ENCODE data around the gene RBM6.

Gene RBM6

GRCh38 chr3:50123394-50124051, 183.6 kb downstream of the RBM6 start:
- TF ChIP-seq, protein P1, sequence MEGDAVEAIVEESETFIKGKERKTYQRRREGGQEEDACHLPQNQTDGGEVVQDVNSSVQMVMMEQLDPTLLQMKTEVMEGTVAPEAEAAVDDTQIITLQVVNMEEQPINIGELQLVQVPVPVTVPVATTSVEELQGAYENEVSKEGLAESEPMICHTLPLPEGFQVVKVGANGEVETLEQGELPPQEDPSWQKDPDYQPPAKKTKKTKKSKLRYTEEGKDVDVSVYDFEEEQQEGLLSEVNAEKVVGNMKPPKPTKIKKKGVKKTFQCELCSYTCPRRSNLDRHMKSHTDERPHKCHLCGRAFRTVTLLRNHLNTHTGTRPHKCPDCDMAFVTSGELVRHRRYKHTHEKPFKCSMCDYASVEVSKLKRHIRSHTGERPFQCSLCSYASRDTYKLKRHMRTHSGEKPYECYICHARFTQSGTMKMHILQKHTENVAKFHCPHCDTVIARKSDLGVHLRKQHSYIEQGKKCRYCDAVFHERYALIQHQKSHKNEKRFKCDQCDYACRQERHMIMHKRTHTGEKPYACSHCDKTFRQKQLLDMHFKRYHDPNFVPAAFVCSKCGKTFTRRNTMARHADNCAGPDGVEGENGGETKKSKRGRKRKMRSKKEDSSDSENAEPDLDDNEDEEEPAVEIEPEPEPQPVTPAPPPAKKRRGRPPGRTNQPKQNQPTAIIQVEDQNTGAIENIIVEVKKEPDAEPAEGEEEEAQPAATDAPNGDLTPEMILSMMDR (IDR thresholded peaks at IDR 0.05; ENCODE audit: low read length): no peak
- TF ChIP-seq EZH2 (IDR thresholded peaks at IDR 0.05; ENCODE audit: borderline replicate concordance, low read length): no peak
- Histone ChIP-seq H3K4me1 (ENCODE audit: insufficient read depth, low read length, severe bottlenecking) (no peaks in the 10 kb centered on the region), H2AFZ (ENCODE audit: low read length) (no peak overlapping the region), H3K9ac (ENCODE audit: low read length) (no peak overlapping the region), H3F3A (ENCODE audit: insufficient read depth, low read length) (no peaks in the 10 kb centered on the region), H3K4me3 (ENCODE audit: low read depth, low read length, poor library complexity, severe bottlenecking) (no peak overlapping the region), H3K4me2 (ENCODE audit: low read length) (no peak overlapping the region), H3K9me2 (ENCODE audit: low read depth, low read length) (no peaks in the 10 kb centered on the region), H3K9me3 (ENCODE audit: low read length) (no peaks in the 10 kb centered on the region), H3K27me3 (ENCODE audit: insufficient read depth, low read length) (no peaks in the 10 kb centered on the region), H3K79me2 (ENCODE audit: insufficient read depth, low read length) (no peaks in the 10 kb centered on the region), H4K20me1 (ENCODE audit: insufficient read depth, low read length) (no peaks in the 10 kb centered on the region), H3K36me3 (ENCODE audit: insufficient read depth, low read length) (peaks cover 36% of the 10 kb centered on the region), H3K27ac (ENCODE audit: low read depth, low read length, poor library complexity, severe bottlenecking) (no peak overlapping the region)

DNA sequence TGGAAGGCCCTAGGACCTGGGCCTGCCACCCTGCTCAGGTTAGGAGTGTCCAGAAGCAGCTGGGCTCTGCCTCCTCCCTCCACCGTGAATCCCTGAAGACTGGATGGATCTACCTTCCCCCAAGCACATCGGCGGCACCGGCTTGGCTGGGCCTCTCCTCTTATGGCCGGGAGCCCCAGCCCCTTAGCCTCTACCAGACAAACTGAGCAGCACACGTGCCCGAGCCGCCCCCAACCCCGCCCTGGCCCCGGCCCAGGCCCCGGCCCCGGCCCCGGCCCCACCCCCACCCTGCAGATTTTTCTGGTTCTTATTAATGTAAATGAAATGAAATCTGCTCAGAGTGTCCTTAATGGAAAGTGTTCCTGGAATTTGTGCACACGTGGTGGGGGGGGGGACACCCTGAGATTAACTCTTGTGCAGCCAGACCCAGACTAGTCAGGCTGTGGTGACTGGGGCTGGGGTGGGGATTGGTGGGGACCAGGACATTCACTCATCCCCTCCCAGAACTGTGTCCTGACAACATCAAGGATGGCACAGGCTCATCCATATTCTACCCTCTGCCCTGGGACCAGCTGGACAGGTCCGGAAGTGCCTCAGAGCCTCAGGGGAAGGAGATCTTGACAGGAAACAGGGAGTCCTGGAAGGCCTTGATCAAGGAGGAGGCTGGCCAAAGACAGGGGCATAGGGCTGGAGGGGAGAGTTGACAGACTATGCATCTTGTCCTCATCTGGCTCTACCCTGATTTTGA, 184.3 kb downstream of the RBM6 start:
- Histone ChIP-seq H3K4me1 (ENCODE audit: insufficient read depth, low read length, severe bottlenecking) (no peaks in the 10 kb centered on the region), H3K79me2 (ENCODE audit: insufficient read depth, low read length) (no peaks in the 10 kb centered on the region), H3K9ac (ENCODE audit: low read length) (no peak overlapping the region), H3K36me3 (ENCODE audit: insufficient read depth, low read length) (peaks cover 29% of the 10 kb centered on the region; the same call in 1 of the 2 replicates), H4K20me1 (ENCODE audit: insufficient read depth, low read length) (no peaks in the 10 kb centered on the region), H3K4me3 (ENCODE audit: low read depth, low read length, poor library complexity, severe bottlenecking) (no peak overlapping the region), H3K4me2 (ENCODE audit: low read length) (no peak overlapping the region), H3K27me3 (ENCODE audit: insufficient read depth, low read length) (no peaks in the 10 kb centered on the region), H3F3A (ENCODE audit: insufficient read depth, low read length) (no peaks in the 10 kb centered on the region), H3K27ac (ENCODE audit: low read depth, low read length, poor library complexity, severe bottlenecking) (no peak overlapping the region), H3K9me2 (ENCODE audit: low read depth, low read length) (no peaks in the 10 kb centered on the region), H3K9me3 (ENCODE audit: low read length) (no peaks in the 10 kb centered on the region), H2AFZ (ENCODE audit: low read length) (no peak overlapping the region)
- TF ChIP-seq, protein P1 (IDR thresholded peaks at IDR 0.05; ENCODE audit: low read length): no peak
- no peak for TF ChIP-seq EZH2 (IDR thresholded peaks at IDR 0.05; ENCODE audit: borderline replicate concordance, low read length)

GRCh38 chr3:50124800-50125178, 184.8 kb downstream of the RBM6 start:
- Histone ChIP-seq H4K20me1 (ENCODE audit: insufficient read depth, low read length) (no peaks in the 10 kb centered on the region), H3K9me2 (ENCODE audit: low read depth, low read length) (no peaks in the 10 kb centered on the region), H3K4me2 (ENCODE audit: low read length) (no peak overlapping the region), H3K9me3 (ENCODE audit: low read length) (no peaks in the 10 kb centered on the region), H3K9ac (ENCODE audit: low read length) (no peak overlapping the region), H3K27ac (ENCODE audit: low read depth, low read length, poor library complexity, severe bottlenecking) (no peak overlapping the region), H2AFZ (ENCODE audit: low read length) (no peak overlapping the region), H3K4me1 (ENCODE audit: insufficient read depth, low read length, severe bottlenecking) (no peaks in the 10 kb centered on the region), H3K4me3 (ENCODE audit: low read depth, low read length, poor library complexity, severe bottlenecking) (no peak overlapping the region), H3F3A (ENCODE audit: insufficient read depth, low read length) (no peaks in the 10 kb centered on the region), H3K79me2 (ENCODE audit: insufficient read depth, low read length) (no peaks in the 10 kb centered on the region), H3K36me3 (ENCODE audit: insufficient read depth, low read length) (peaks cover 23% of the 10 kb centered on the region; the same call in 1 of the 2 replicates), H3K27me3 (ENCODE audit: insufficient read depth, low read length) (no peaks in the 10 kb centered on the region)
- TF ChIP-seq, protein P1 (IDR thresholded peaks at IDR 0.05; ENCODE audit: low read length): no peak
- TF ChIP-seq EZH2 (IDR thresholded peaks at IDR 0.05; ENCODE audit: borderline replicate concordance, low read length): no peak

All from OCI-LY1 (cell line).